ENCODE measurements around the gene CACNA1G.

The CACNA1G gene

GRCh38 chr17:50547736-50548083, 12.8 kb upstream of the CACNA1G start:
- Histone ChIP-seq H3K23ac (ENCODE audit: low read depth, low read length, poor library complexity) (no peak overlapping the region), H3K9me3 (replicated peaks in 1 of 2; ENCODE audit: control insufficient read depth in 2 of 2, insufficient read depth in 1 of 2, low read depth in 1 of 2, low read length in 2 of 2) (no peaks in the 10 kb centered on the region), H3K27me3 (ENCODE audit: control insufficient read depth in 3 of 3, insufficient read depth in 3 of 3, low read depth in 1 of 3, low read length in 3 of 3) (peaks cover 0 to 11% (median 0%) of the 10 kb centered on the region in 3 experiments), H3K36me3 (replicated peaks in 1 of 2; ENCODE audit: control insufficient read depth in 2 of 2, insufficient read depth in 2 of 2, low read length in 2 of 2) (peaks cover 0 to 2% of the 10 kb centered on the region in 2 donors), H3K27ac (replicated peaks; ENCODE audit: low read length) (no peak overlapping the region), H2BK12ac (ENCODE audit: low read length) (peak overlapping the region; percentile 88), H3K4me2 (ENCODE audit: insufficient read depth, low read length, poor library complexity, severe bottlenecking) (peak overlapping the region; percentile 75), H4K8ac (ENCODE audit: low read depth, low read length) (no peak overlapping the region), H3K4me1 (ENCODE audit: control insufficient read depth in 2 of 2, insufficient read depth in 1 of 2, low read depth in 1 of 2, low read length in 2 of 2) (peaks cover 11 to 14% of the 10 kb centered on the region in 2 donors), H3K4me3 (ENCODE audit: low read length in 2 of 2) (peak overlapping the region in 1 of 2 donors; percentile 59), H2BK15ac (ENCODE audit: low read length) (peak overlapping the region; percentile 99), H3K9ac (ENCODE audit: low read depth, low read length, poor library complexity) (no peak overlapping the region), H2BK5ac (ENCODE audit: low read length) (peak overlapping the region; percentile 48), H2AK5ac (ENCODE audit: low read depth, low read length) (peak overlapping the region; percentile 86), H3K79me1 (ENCODE audit: low read depth, low read length) (peaks cover 4% of the 10 kb centered on the region), H2BK120ac (ENCODE audit: low read depth, low read length) (peak overlapping the region; percentile 51), H3K18ac (ENCODE audit: low read length) (peak overlapping the region; percentile 96), H3K4ac (ENCODE audit: low read length) (peak overlapping the region; percentile 77), H2AFZ (ENCODE audit: low read length) (no peak overlapping the region), H3K14ac (ENCODE audit: low read length) (no peak overlapping the region), H4K91ac (ENCODE audit: low read depth, low read length, poor library complexity) (peak overlapping the region; percentile 47)
- WGBS, 2 donors (ENCODE audit: extremely low coverage in 2 of 2, insufficient read length in 2 of 2, insufficient replicate concordance in 1 of 2): no CpG with 5 or more reads among the region's 5 CpGs
- DNase-seq (ENCODE audit: low spot score): no peak

- H2BK5ac ChIP-seq (ENCODE audit: low read length): peak overlapping the region; percentile 84
- peak overlapping the region; percentile 47 for H3K23ac ChIP-seq (ENCODE audit: low read depth, low read length, poor library complexity)
- H4K91ac ChIP-seq (ENCODE audit: low read depth, low read length, poor library complexity): no peak overlapping the region
- peaks cover 9 to 11% of the 10 kb centered on the region in 2 donors for H3K4me1 ChIP-seq (ENCODE audit: control insufficient read depth in 2 of 2, insufficient read depth in 1 of 2, low read depth in 1 of 2, low read length in 2 of 2)
- H2BK12ac ChIP-seq (ENCODE audit: low read length): no peak overlapping the region
- peaks cover 0 to 6% (median 0%) of the 10 kb centered on the region in 3 experiments for H3K27me3 ChIP-seq (ENCODE audit: control insufficient read depth in 3 of 3, insufficient read depth in 3 of 3, low read depth in 1 of 3, low read length in 3 of 3)
- no peaks in the 10 kb centered on the region for H3K9me3 ChIP-seq (replicated peaks in 1 of 2; ENCODE audit: control insufficient read depth in 2 of 2, insufficient read depth in 1 of 2, low read depth in 1 of 2, low read length in 2 of 2)
- H3K9ac ChIP-seq (ENCODE audit: low read depth, low read length, poor library complexity): no peak overlapping the region
- no peak overlapping the region for H3K14ac ChIP-seq (ENCODE audit: low read length)
- H3K4ac ChIP-seq (ENCODE audit: low read length): peak overlapping the region; percentile 86
- H2AK5ac ChIP-seq (ENCODE audit: low read depth, low read length): peak overlapping the region; percentile 81
- H2BK120ac ChIP-seq (ENCODE audit: low read depth, low read length): no peak overlapping the region
- no peak overlapping the region for H3K4me2 ChIP-seq (ENCODE audit: insufficient read depth, low read length, poor library complexity, severe bottlenecking)
- peak overlapping the region; percentile 76 for H2BK15ac ChIP-seq (ENCODE audit: low read length)
- no peak overlapping the region for H2AFZ ChIP-seq (ENCODE audit: low read length)
- no CpG with 5 or more reads among the region's 18 CpGs for WGBS, 2 donors (ENCODE audit: extremely low coverage in 2 of 2, insufficient read length in 2 of 2, insufficient replicate concordance in 1 of 2)
- H4K8ac ChIP-seq (ENCODE audit: low read depth, low read length): peak overlapping the region; percentile 9
- H3K79me1 ChIP-seq (ENCODE audit: low read depth, low read length): peaks cover 4% of the 10 kb centered on the region
- no peak overlapping the region for H3K4me3 ChIP-seq (ENCODE audit: low read length in 2 of 2)
- no peak for DNase-seq (ENCODE audit: low spot score)
- H3K36me3 ChIP-seq (replicated peaks in 1 of 2; ENCODE audit: control insufficient read depth in 2 of 2, insufficient read depth in 2 of 2, low read length in 2 of 2): peaks cover 0 to 2% of the 10 kb centered on the region in 2 donors
- H3K27ac ChIP-seq (replicated peaks; ENCODE audit: low read length): no peak overlapping the region
- no peak overlapping the region for H3K18ac ChIP-seq (ENCODE audit: low read length)
Observed at GRCh38 chr17:50548831-50549230, 11.7 kb upstream of the CACNA1G start.

GRCh38 chr17:50549256-50549941, 11.1 kb upstream of the CACNA1G start:
- Histone ChIP-seq H3K9ac (ENCODE audit: low read depth, low read length, poor library complexity) (no peak overlapping the region), H3K23ac (ENCODE audit: low read depth, low read length, poor library complexity) (no peak overlapping the region), H2BK15ac (ENCODE audit: low read length) (peak overlapping the region; percentile 76), H2BK120ac (ENCODE audit: low read depth, low read length) (no peak overlapping the region), H3K18ac (ENCODE audit: low read length) (no peak overlapping the region), H3K4me3 (ENCODE audit: low read length in 2 of 2) (no peak overlapping the region), H2AFZ (ENCODE audit: low read length) (no peak overlapping the region), H3K79me1 (ENCODE audit: low read depth, low read length) (peaks cover 4% of the 10 kb centered on the region), H3K4ac (ENCODE audit: low read length) (no peak overlapping the region), H4K91ac (ENCODE audit: low read depth, low read length, poor library complexity) (no peak overlapping the region), H3K14ac (ENCODE audit: low read length) (no peak overlapping the region), H3K36me3 (replicated peaks in 1 of 2; ENCODE audit: control insufficient read depth in 2 of 2, insufficient read depth in 2 of 2, low read length in 2 of 2) (peaks cover 0 to 2% of the 10 kb centered on the region in 2 donors), H3K27me3 (ENCODE audit: control insufficient read depth in 3 of 3, insufficient read depth in 3 of 3, low read depth in 1 of 3, low read length in 3 of 3) (peaks cover 0 to 3% (median 0%) of the 10 kb centered on the region in 3 experiments), H4K8ac (ENCODE audit: low read depth, low read length) (no peak overlapping the region), H3K4me1 (ENCODE audit: control insufficient read depth in 2 of 2, insufficient read depth in 1 of 2, low read depth in 1 of 2, low read length in 2 of 2) (peaks cover 9 to 11% of the 10 kb centered on the region in 2 donors), H3K9me3 (replicated peaks in 1 of 2; ENCODE audit: control insufficient read depth in 2 of 2, insufficient read depth in 1 of 2, low read depth in 1 of 2, low read length in 2 of 2) (no peaks in the 10 kb centered on the region), H3K27ac (replicated peaks; ENCODE audit: low read length) (no peak overlapping the region), H2BK12ac (ENCODE audit: low read length) (peak overlapping the region; percentile 46), H3K4me2 (ENCODE audit: insufficient read depth, low read length, poor library complexity, severe bottlenecking) (no peak overlapping the region), H2BK5ac (ENCODE audit: low read length) (no peak overlapping the region), H2AK5ac (ENCODE audit: low read depth, low read length) (peak overlapping the region; percentile 97)
- DNase-seq (ENCODE audit: low spot score): no peak
- no CpG with 5 or more reads among the region's 19 CpGs for WGBS, 2 donors (ENCODE audit: extremely low coverage in 2 of 2, insufficient read length in 2 of 2, insufficient replicate concordance in 1 of 2)

- no peak overlapping the region for H4K8ac ChIP-seq (ENCODE audit: low read depth, low read length)
- H3K79me1 ChIP-seq (ENCODE audit: low read depth, low read length): peaks cover 4% of the 10 kb centered on the region
- no peak overlapping the region for H3K27ac ChIP-seq (replicated peaks; ENCODE audit: low read length)
- peak overlapping the region; percentile 20 for H2BK15ac ChIP-seq (ENCODE audit: low read length)
- no peak overlapping the region for H4K91ac ChIP-seq (ENCODE audit: low read depth, low read length, poor library complexity)
- no peak overlapping the region for H3K14ac ChIP-seq (ENCODE audit: low read length)
- H3K18ac ChIP-seq (ENCODE audit: low read length): no peak overlapping the region
- no peak overlapping the region for H2AFZ ChIP-seq (ENCODE audit: low read length)
- no peak overlapping the region for H3K23ac ChIP-seq (ENCODE audit: low read depth, low read length, poor library complexity)
- H3K4me3 ChIP-seq (ENCODE audit: low read length in 2 of 2): no peak overlapping the region
- H3K4me1 ChIP-seq (ENCODE audit: control insufficient read depth in 2 of 2, insufficient read depth in 1 of 2, low read depth in 1 of 2, low read length in 2 of 2): peaks cover 9 to 11% of the 10 kb centered on the region in 2 donors
- H2AK5ac ChIP-seq (ENCODE audit: low read depth, low read length): peak overlapping the region; percentile 97
- H3K27me3 ChIP-seq (ENCODE audit: control insufficient read depth in 3 of 3, insufficient read depth in 3 of 3, low read depth in 1 of 3, low read length in 3 of 3): no peaks in the 10 kb centered on the region
- no peak overlapping the region for H2BK120ac ChIP-seq (ENCODE audit: low read depth, low read length)
- H2BK12ac ChIP-seq (ENCODE audit: low read length): peak overlapping the region; percentile 46
- H2BK5ac ChIP-seq (ENCODE audit: low read length): no peak overlapping the region
- no peaks in the 10 kb centered on the region for H3K9me3 ChIP-seq (replicated peaks in 1 of 2; ENCODE audit: control insufficient read depth in 2 of 2, insufficient read depth in 1 of 2, low read depth in 1 of 2, low read length in 2 of 2)
- no peak overlapping the region for H3K4me2 ChIP-seq (ENCODE audit: insufficient read depth, low read length, poor library complexity, severe bottlenecking)
- H3K9ac ChIP-seq (ENCODE audit: low read depth, low read length, poor library complexity): no peak overlapping the region
- DNase-seq (ENCODE audit: low spot score): no peak
- no peak overlapping the region for H3K4ac ChIP-seq (ENCODE audit: low read length)
- peaks cover 0 to 2% of the 10 kb centered on the region in 2 donors for H3K36me3 ChIP-seq (replicated peaks in 1 of 2; ENCODE audit: control insufficient read depth in 2 of 2, insufficient read depth in 2 of 2, low read length in 2 of 2)
- WGBS, 2 donors (ENCODE audit: extremely low coverage in 2 of 2, insufficient read length in 2 of 2, insufficient replicate concordance in 1 of 2): no CpG with 5 or more reads among the region's 11 CpGs
Observed at GRCh38 chr17:50549969-50550368, 10.5 kb upstream of the CACNA1G start.

Data from neuronal stem cell (in vitro differentiated cells).